HG02970 (cell line): Measurements from ENCODE around the gene TOM1L2.

Experiments
- ATAC-seq: cut with Tn5 transposase; IDR thresholded peaks from one replicate; pipeline ENCODE4 v1.9.1; 2021; ENCODE audit warnings: mild to moderate bottlenecking, moderate library complexity, moderate number of reproducible peaks; ENCODE audit not compliant: unreplicated experiment, low FRiP score

The TOM1L2 gene

GRCh38 chr17:17841601-17842025, 130.6 kb downstream of the TOM1L2 start:
- no peak for ATAC-seq

- no peak for ATAC-seq
Measured at GRCh38 chr17:17840751-17841591, 131.2 kb downstream of the TOM1L2 start.

- peak; percentile 47 for ATAC-seq
Measured at GRCh38 chr17:17839791-17840707, 132.2 kb downstream of the TOM1L2 start.

GRCh38 chr17:17837966-17838962, 133.9 kb downstream of the TOM1L2 start:
- ATAC-seq, result no peak

GRCh38 chr17:17837380-17837821, 134.8 kb downstream of the TOM1L2 start:
- ATAC-seq, result no peak

- ATAC-seq, result peak; percentile 10
Measured at GRCh38 chr17:17836818-17837379, 135.3 kb downstream of the TOM1L2 start, which contains the start of gene SREBF1. TSS of gene SREBF1 (minus strand) at chr17:17836986. CDS start at chr17:17836817, 169 bp downstream.

- peak; percentile 64 for ATAC-seq
Measured at GRCh38 chr17:17836250-17836817, 135.9 kb downstream of the TOM1L2 start.

GRCh38 chr17:17835415-17836249, 136.6 kb downstream of the TOM1L2 start:
- no peak for ATAC-seq

- ATAC-seq, result no peak
Measured at GRCh38 chr17:17834974-17835373, 137.2 kb downstream of the TOM1L2 start.

GRCh38 chr17:17833658-17834357, 138.4 kb downstream of the TOM1L2 start:
- ATAC-seq, result no peak

GRCh38 chr17:17832032-17832363, 140.2 kb downstream of the TOM1L2 start:
- no peak for ATAC-seq

- ATAC-seq, result no peak
Measured at GRCh38 chr17:17831208-17832031, 140.8 kb downstream of the TOM1L2 start.

GRCh38 chr17:17830740-17831207, 141.4 kb downstream of the TOM1L2 start:
- no peak for ATAC-seq

- ATAC-seq, result no peak
Measured at GRCh38 chr17:17830269-17830567, 142.0 kb downstream of the TOM1L2 start.

GRCh38 chr17:17827826-17828621, 144.2 kb downstream of the TOM1L2 start:
- ATAC-seq, result no peak
